ENCODE results near the gene PRDX2.

DNA sequence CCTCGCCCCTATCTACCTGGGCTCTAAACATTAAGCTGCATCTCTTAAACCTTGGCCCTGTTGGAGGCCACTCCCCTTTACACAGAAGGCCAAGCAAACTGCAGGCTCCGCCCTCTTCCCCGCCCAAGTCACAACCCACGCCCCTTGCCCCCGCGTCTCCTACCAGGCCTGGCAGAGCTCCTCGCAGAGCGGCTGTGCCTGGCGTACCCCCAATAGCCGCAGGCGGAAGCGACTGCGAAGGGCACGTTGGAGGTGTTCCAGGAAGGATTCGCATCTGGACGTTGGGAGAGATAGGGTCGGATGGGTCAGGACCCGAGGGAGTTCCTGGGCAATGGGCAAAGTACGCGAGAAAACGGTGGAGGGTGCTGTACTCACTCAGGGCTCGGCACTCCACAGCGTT is 26.9 kb upstream of the PRDX2 start:
- TF ChIP-seq, protein P1, sequence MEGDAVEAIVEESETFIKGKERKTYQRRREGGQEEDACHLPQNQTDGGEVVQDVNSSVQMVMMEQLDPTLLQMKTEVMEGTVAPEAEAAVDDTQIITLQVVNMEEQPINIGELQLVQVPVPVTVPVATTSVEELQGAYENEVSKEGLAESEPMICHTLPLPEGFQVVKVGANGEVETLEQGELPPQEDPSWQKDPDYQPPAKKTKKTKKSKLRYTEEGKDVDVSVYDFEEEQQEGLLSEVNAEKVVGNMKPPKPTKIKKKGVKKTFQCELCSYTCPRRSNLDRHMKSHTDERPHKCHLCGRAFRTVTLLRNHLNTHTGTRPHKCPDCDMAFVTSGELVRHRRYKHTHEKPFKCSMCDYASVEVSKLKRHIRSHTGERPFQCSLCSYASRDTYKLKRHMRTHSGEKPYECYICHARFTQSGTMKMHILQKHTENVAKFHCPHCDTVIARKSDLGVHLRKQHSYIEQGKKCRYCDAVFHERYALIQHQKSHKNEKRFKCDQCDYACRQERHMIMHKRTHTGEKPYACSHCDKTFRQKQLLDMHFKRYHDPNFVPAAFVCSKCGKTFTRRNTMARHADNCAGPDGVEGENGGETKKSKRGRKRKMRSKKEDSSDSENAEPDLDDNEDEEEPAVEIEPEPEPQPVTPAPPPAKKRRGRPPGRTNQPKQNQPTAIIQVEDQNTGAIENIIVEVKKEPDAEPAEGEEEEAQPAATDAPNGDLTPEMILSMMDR (IDR thresholded peaks at IDR 0.05), result no peak
- no peak for TF ChIP-seq POLR2A (IDR thresholded peaks at IDR 0.05)

All from tibial nerve (tissue), 3 donors.